HEK293 (cell line): ENCODE data around the gene LAMC2.

Experiments
- BCL6B ChIP-seq: fragments of 450-650 bp; formaldehyde crosslinking; IDR thresholded peaks from 2 replicates; pipeline ENCODE4 v1.5.1; 2017; ENCODE audit warnings: missing biosample characterization, missing genetic modification characterization
- ZNF239 ChIP-seq: fragments of 450-650 bp; formaldehyde crosslinking; IDR thresholded peaks from 2 replicates; pipeline ENCODE4 v1.5.1; 2016; ENCODE audit warnings: missing biosample characterization, missing genetic modification characterization
- TF ChIP-seq, protein P1 (sequence below): fragments of 450-650 bp; formaldehyde crosslinking; IDR thresholded peaks from 2 replicates; pipeline ENCODE4 v1.5.1; 2016; ENCODE audit warnings: missing biosample characterization, missing genetic modification characterization

DNA sequence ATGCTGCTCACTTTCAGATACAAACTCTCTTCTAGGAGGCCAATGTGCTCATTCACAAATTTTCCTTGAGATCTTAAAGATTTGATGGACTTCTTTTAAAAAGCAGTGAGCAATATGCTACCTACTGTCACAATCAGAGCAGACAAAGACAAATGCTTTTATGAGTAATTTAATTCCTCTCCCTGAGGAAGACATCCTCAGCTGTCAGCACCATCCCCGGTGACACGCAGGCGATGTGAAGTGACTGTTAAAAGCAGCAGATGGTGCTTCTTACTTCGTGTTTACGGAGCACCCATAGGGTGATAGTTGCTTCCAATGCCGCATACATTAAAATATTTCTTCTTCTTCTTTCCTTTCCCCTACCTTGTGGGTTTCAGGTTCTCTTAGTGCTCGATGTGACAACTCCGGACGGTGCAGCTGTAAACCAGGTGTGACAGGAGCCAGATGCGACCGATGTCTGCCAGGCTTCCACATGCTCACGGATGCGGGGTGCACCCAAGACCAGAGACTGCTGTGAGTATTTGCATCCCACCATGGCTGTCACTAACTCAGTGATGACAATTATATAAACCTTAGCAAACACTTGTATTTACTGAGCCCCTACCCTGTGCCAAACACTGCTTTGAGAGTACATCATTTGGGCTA lies 29.1 kb downstream of the LAMC2 start:
- TF ChIP-seq ZNF239 (tag by site-specific recombination) (no peak), BCL6B (tag by site-specific recombination) (no peak)
- TF ChIP-seq, protein P1, sequence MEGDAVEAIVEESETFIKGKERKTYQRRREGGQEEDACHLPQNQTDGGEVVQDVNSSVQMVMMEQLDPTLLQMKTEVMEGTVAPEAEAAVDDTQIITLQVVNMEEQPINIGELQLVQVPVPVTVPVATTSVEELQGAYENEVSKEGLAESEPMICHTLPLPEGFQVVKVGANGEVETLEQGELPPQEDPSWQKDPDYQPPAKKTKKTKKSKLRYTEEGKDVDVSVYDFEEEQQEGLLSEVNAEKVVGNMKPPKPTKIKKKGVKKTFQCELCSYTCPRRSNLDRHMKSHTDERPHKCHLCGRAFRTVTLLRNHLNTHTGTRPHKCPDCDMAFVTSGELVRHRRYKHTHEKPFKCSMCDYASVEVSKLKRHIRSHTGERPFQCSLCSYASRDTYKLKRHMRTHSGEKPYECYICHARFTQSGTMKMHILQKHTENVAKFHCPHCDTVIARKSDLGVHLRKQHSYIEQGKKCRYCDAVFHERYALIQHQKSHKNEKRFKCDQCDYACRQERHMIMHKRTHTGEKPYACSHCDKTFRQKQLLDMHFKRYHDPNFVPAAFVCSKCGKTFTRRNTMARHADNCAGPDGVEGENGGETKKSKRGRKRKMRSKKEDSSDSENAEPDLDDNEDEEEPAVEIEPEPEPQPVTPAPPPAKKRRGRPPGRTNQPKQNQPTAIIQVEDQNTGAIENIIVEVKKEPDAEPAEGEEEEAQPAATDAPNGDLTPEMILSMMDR = no peak
